HG03432 (cell line): ENCODE results near the gene TMEM33.

Experiments used
- ATAC-seq: cut with Tn5 transposase; IDR thresholded peaks from one replicate; pipeline ENCODE4 v1.9.1; 2021; ENCODE audit warnings: mild to moderate bottlenecking, moderate library complexity; ENCODE audit not compliant: unreplicated experiment

The TMEM33 gene

DNA sequence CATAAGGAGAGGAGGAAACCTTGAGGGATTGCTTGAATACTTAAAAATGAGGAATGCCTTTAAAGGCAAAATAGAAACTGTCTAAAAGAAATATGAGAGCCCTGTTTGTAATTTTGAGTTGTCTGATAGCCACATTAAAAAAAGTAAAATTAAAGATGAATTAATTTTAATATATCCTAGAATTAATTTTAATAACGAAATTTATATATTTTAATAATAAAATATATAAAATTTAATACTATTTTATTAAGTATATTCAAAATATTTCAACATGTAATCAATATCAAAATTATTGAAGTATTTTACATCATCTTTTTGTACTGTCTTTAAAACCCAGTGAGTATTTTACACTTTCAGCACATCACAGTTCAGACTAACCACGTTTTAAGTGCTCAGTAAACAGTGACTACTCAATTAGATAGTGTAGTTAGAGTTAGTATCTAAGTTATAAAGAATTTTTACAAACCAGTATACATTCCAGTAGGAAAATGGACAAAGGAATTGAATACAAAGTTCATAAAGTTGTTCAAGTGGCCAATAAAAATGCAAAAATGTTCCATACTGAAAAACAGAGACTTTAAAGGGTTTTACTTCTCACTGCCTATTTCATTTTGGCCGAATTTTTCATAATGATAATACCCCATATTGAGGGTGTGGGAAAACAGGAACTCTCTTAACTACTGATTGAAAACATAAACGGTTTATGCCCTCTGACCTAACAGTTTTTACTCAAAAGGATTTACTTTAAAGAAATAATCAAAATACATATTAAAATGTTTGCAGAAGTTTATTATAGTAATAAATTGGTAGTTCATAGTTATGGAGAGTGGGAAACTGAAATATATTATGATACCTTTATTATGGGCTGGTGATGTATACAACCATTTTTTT is 58.0 kb downstream of the TMEM33 start:
- no peak for ATAC-seq

DNA sequence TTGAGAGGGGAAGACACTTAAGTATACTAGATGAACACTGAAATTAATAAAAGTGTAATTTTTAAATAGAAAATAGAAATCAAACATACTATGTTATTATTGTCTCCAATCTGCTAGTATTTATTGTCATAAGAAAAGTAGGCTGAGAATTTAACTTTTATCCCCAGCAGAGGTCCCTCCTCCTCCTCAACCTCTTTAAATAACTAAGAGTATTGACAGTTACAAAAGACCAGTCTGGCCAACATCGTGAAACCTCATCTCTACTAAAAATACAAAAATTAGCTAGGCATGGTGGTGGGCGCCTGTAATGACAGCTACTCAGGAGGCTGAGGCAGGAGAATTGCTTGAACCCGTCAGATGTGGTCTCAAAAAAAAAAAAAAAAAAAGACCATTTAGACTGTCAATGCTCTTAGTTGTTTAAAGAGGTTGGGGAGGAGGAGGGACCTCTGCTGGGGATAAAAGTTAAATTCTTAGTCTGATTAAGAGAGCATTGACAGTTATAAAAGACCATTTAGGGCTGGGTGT is 59.3 kb downstream of the TMEM33 start:
- ATAC-seq: no peak

- no peak for ATAC-seq
Measured at GRCh38 chr4:41998019-41998418, 62.8 kb downstream of the TMEM33 start.

- ATAC-seq: no peak
Measured at GRCh38 chr4:41999321-41999720, 64.1 kb downstream of the TMEM33 start.

DNA sequence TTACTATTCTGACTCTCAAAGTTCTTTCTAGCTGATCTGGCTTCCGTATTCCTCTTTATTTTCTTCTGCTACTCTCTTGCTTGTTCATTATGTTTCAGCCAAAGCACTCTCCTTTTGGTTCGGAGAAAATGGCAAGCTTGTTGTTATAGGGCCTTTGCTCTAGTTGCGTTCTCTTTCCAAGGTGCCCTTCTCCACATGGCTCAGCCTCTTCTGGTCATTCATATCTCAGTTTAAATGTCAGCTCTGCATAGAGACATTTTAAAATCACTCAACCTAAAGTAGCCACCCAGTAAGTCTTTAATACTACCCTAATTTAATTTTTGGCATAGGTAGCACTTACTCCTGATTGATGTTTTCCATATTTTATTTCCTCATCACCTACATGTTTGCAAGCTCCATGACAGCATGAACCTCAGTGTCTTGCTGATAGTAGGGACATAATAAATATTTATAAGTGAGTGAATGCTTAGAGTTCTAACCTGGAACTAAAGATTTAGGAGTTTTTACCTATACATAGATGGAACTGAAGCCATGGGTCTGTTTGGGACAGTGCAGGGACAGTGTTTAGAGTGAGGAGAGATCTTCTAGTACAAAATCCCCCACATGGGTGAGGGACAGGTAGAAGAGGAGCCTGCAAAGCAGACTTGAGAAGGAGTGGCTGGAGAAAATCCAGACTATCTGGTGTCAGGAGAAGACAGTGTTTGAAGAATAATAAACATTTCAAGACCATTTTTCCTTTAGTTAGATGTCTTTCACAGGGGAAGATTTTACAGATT is 73.0 kb downstream of the TMEM33 start:
- ATAC-seq: no peak
